Measurements from ENCODE around the gene XRCC3.

The XRCC3 gene

GRCh38 chr14:103714063-103714724 is 1.1 kb downstream of the XRCC3 start:
- peaks cover 5% of the 10 kb centered on the region for H3K36me3 ChIP-seq (replicated peaks)
- DNase-seq: no peak
- in situ Hi-C loops (cut with HindIII; ENCODE audit: low pct_ligation_motif_present, low sequenced_read_pairs): no loop called here
- no peak overlapping the region for H3K27ac ChIP-seq
- H3K4me3 ChIP-seq (ENCODE audit: low read depth, low read length): peak overlapping the region; percentile 54
- no peak for TF ChIP-seq CTCF (IDR thresholded peaks at IDR 0.05; ENCODE audit: low read depth, low read length, missing control alignments)
- no peaks in the 10 kb centered on the region for H3K27me3 ChIP-seq (replicated peaks)

GRCh38 chr14:103713304-103714062 is 1.8 kb downstream of the XRCC3 start:
- no peak overlapping the region for H3K27ac ChIP-seq
- no peak for TF ChIP-seq CTCF (IDR thresholded peaks at IDR 0.05; ENCODE audit: low read depth, low read length, missing control alignments)
- no peak overlapping the region for H3K4me3 ChIP-seq (ENCODE audit: low read depth, low read length)
- H3K27me3 ChIP-seq (replicated peaks): no peaks in the 10 kb centered on the region
- DNase-seq: no peak
- peaks cover 10% of the 10 kb centered on the region for H3K36me3 ChIP-seq (replicated peaks)
- in situ Hi-C loops (cut with HindIII; ENCODE audit: low pct_ligation_motif_present, low sequenced_read_pairs): no loop called here

GRCh38 chr14:103712633-103713247 is 2.5 kb downstream of the XRCC3 start:
- no peak for TF ChIP-seq CTCF (IDR thresholded peaks at IDR 0.05; ENCODE audit: low read depth, low read length, missing control alignments)
- DNase-seq: no peak
- Histone ChIP-seq H3K36me3 (replicated peaks) (peaks cover 15% of the 10 kb centered on the region), H3K27me3 (replicated peaks) (no peaks in the 10 kb centered on the region), H3K27ac (no peak overlapping the region), H3K4me3 (ENCODE audit: low read depth, low read length) (no peak overlapping the region)
- in situ Hi-C loops (cut with HindIII; ENCODE audit: low pct_ligation_motif_present, low sequenced_read_pairs): no loop called here

GRCh38 chr14:103711516-103712431 is 3.5 kb downstream of the XRCC3 start:
- in situ Hi-C loops (cut with HindIII; ENCODE audit: low pct_ligation_motif_present, low sequenced_read_pairs): no loop called here
- no peak for DNase-seq
- no peaks in the 10 kb centered on the region for H3K27me3 ChIP-seq (replicated peaks)
- no peak for TF ChIP-seq CTCF (IDR thresholded peaks at IDR 0.05; ENCODE audit: low read depth, low read length, missing control alignments)
- no peak overlapping the region for H3K4me3 ChIP-seq (ENCODE audit: low read depth, low read length)
- peaks cover 17% of the 10 kb centered on the region for H3K36me3 ChIP-seq (replicated peaks)
- no peak overlapping the region for H3K27ac ChIP-seq

- DNase-seq: no peak
- H3K27me3 ChIP-seq (replicated peaks): no peaks in the 10 kb centered on the region
- in situ Hi-C loops (cut with HindIII; ENCODE audit: low pct_ligation_motif_present, low sequenced_read_pairs): no loop called here
- no peak for TF ChIP-seq CTCF (IDR thresholded peaks at IDR 0.05; ENCODE audit: low read depth, low read length, missing control alignments)
- H3K27ac ChIP-seq: no peak overlapping the region
- no peak overlapping the region for H3K4me3 ChIP-seq (ENCODE audit: low read depth, low read length)
- peaks cover 21% of the 10 kb centered on the region for H3K36me3 ChIP-seq (replicated peaks)
Observed at GRCh38 chr14:103710771-103711377, 4.4 kb downstream of the XRCC3 start.
